Measurements from ENCODE around the gene MYH9.

Gene MYH9

DNA sequence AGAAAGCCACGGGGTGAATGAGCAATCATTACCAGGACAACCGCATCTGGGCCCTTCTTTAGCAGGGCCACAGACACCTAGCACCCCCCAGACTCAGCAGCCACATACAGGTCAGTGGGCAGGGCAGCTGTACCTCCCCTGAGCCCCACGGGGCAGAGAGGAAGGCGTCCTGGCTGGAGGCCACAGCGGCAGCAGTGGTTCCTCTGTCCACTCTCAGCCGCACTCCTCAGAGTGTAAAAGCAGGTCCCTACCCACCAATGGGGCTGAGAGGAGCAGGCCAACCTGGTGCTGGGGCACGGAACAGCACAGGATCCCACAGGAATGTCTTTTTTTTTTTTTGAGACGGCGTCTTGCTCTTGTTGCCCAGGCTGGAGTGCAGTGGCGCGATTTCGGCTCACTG is 69.3 kb downstream of the MYH9 start (continued):
- no peak for TF ChIP-seq ZNF830 (tag by site-specific recombination; IDR thresholded peaks at IDR 0.05; ENCODE audit: low read depth)

DNA sequence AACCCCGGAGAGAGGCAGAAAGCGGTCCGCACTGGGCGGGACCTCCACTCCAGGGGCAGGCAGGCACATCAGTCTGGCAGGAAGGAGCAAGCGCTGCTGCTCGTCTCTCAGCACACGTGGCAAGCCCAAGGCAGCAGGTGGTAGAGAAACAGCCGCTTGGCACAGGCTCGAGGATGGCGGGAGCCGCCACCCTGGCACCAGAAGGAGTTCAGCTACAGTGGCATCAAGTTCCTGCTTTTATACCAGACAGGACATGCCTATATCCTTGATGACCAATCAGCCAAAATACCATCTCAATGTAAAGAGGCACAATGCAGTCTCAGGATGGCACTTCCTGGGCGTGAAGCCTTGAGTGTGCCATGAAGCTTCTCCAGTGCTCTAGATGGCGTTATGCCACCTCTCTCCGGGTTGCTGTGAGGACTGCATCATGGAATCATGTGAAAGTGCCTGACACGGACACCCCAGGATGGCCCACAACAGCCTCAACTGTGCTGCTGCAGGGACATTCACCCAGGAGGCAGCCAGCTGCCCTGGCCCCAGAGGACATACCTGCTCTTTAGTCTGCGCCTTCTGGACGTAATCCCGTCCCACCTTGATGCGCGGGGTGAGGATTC is 70.0 kb downstream of the MYH9 start:
- H3K9me3 ChIP-seq (ENCODE audit: control insufficient read depth, insufficient read depth, low read depth, low read length): no peaks in the 10 kb centered on the region
- ChIA-PET CTCF (interaction anchor here (0.6 to 1.0 kb wide), 3 partner anchors 17 to 169 kb away, joined by 3 to 5 read pairs (median 4); no protein-coding TSS in a partner anchor), POLR2A (interaction anchor here (0.6 kb wide), 1 partner anchor 137 kb away, joined by 4 read pairs; no protein-coding TSS in a partner anchor)
- no peak for TF ChIP-seq ZFP37 (tag by site-specific recombination; IDR thresholded peaks at IDR 0.05)
- TF ChIP-seq ZNF777 (tag by site-specific recombination; IDR thresholded peaks at IDR 0.05; ENCODE audit: borderline replicate concordance): no peak
- no peak for TF ChIP-seq ZNF292 (tag by site-specific recombination; IDR thresholded peaks at IDR 0.05; ENCODE audit: borderline replicate concordance, low read depth)
- no peak for TF ChIP-seq WT1 (tag by site-specific recombination; IDR thresholded peaks at IDR 0.05)
- TF ChIP-seq REPIN1 (tag by site-specific recombination; IDR thresholded peaks at IDR 0.05; ENCODE audit: low read depth): no peak
- TF ChIP-seq ZNF785 (tag by site-specific recombination; IDR thresholded peaks at IDR 0.05): no peak
- no peak overlapping the region for H3K27ac ChIP-seq (ENCODE audit: extremely low read depth, low read depth, low read length)
- H3K36me3 ChIP-seq (ENCODE audit: control insufficient read depth in 2 of 2, insufficient read depth in 1 of 2, low read length in 2 of 2): peaks cover 20 to 90% of the 10 kb centered on the region in 2 experiments
- H3K4me3 ChIP-seq (ENCODE audit: low read depth, low read length): no peak overlapping the region
- H3K4me1 ChIP-seq (ENCODE audit: control insufficient read depth, insufficient read depth, low read length): no peaks in the 10 kb centered on the region

DNA sequence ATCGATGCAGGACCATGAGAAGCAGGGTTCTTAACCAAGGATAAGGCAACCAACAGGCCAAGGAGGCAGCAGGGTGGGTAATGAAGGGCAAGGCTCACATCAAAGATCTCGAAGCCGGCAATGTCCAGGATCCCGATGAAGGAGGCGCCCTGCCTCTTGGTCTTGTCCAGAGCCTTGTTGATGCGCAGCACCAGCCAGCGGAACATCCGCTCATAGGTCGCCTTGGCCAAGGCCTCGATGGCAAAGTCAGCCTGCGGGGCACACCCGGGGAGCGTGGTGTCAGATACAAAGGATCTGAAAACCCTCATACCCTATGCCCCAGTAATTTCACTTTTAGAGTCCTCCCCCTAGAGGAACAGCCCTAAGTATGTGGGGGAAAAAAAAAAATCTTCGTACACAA is 71.3 kb downstream of the MYH9 start:
- no peak overlapping the region for H3K27ac ChIP-seq (ENCODE audit: extremely low read depth, low read depth, low read length)
- ChIA-PET CTCF (interaction anchor here (0.7 to 1.6 kb wide), 2 partner anchors 154 to 170 kb away, joined by 3 read pairs; no protein-coding TSS in a partner anchor), POLR2A (interaction anchor here (1.2 to 1.3 kb wide), 2 partner anchors 9 to 13 kb away, joined by 3 read pairs; no protein-coding TSS in a partner anchor)
- no peaks in the 10 kb centered on the region for H3K4me1 ChIP-seq (ENCODE audit: control insufficient read depth, insufficient read depth, low read length)
- H3K9me3 ChIP-seq (ENCODE audit: control insufficient read depth, insufficient read depth, low read depth, low read length): no peaks in the 10 kb centered on the region
- H3K4me3 ChIP-seq (ENCODE audit: low read depth, low read length): no peak overlapping the region
- H3K36me3 ChIP-seq (ENCODE audit: control insufficient read depth in 2 of 2, insufficient read depth in 1 of 2, low read length in 2 of 2): peaks cover 24 to 90% of the 10 kb centered on the region in 2 experiments
- TF ChIP-seq ZNF169 (tag by site-specific recombination; IDR thresholded peaks at IDR 0.05) (no peak), ZNF121 (tag by site-specific recombination; IDR thresholded peaks at IDR 0.05) (no peak), ZNF2 (tag by site-specific recombination; IDR thresholded peaks at IDR 0.05) (no peak), REPIN1 (tag by site-specific recombination; IDR thresholded peaks at IDR 0.05; ENCODE audit: low read depth) (no peak), PRDM10 (tag by site-specific recombination; IDR thresholded peaks at IDR 0.05) (no peak), TRIM28 (IDR thresholded peaks at IDR 0.05; ENCODE audit: borderline replicate concordance, low read length) (no peak), BCL11A (tag by site-specific recombination; IDR thresholded peaks at IDR 0.05; ENCODE audit: low read depth) (no peak), ZBTB8A (tag by site-specific recombination; IDR thresholded peaks at IDR 0.05) (no peak), FEZF1 (tag by site-specific recombination; IDR thresholded peaks at IDR 0.05) (no peak), ZNF529 (tag by site-specific recombination; IDR thresholded peaks at IDR 0.05; ENCODE audit: insufficient replicate concordance) (no peak), ZNF324 (tag by site-specific recombination; IDR thresholded peaks at IDR 0.05) (no peak)

Measured in HEK293 (cell line).